ENCODE measurements around the gene MIER3.

The MIER3 gene

DNA sequence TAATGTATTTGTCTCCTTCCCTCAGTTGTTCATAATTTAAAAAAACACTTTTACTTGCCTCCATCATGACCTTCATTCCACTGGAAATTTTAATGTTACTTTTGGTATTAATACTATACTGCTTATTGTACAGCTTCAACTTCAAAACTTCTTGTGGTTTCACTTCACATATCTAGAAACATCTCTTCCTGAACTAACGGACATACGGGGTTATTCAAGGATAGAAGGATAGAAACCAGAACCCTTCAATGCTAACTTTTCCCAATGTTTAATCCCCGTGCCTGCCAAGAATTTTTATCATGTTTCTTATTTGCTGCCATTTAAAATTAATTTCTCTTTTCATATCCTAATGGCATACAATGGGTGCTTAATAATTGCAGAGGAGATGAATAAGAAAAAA, 78.9 kb downstream of the MIER3 start:
- Histone ChIP-seq H3K27me3 (ENCODE audit: control insufficient read depth in 1 of 2, insufficient read depth in 2 of 2, low read length in 2 of 2) (no peaks in the 10 kb centered on the region), H3K36me3 (ENCODE audit: control insufficient read depth in 1 of 2, insufficient read depth in 2 of 2, low read length in 2 of 2) (peaks cover 30 to 58% of the 10 kb centered on the region in 2 donors), H3K4me1 (ENCODE audit: control insufficient read depth in 1 of 2, insufficient read depth in 2 of 2, low read length in 2 of 2) (no peaks in the 10 kb centered on the region), H3K27ac (ENCODE audit: low read depth, low read length) (no peak overlapping the region), H3K9ac (ENCODE audit: low read depth in 1 of 2, low read length in 2 of 2) (no peak overlapping the region), H3K4me3 (ENCODE audit: low read depth in 1 of 2, low read length in 2 of 2) (no peak overlapping the region), H3K9me3 (ENCODE audit: control insufficient read depth in 1 of 2, low read length in 2 of 2) (no peaks in the 10 kb centered on the region)

DNA sequence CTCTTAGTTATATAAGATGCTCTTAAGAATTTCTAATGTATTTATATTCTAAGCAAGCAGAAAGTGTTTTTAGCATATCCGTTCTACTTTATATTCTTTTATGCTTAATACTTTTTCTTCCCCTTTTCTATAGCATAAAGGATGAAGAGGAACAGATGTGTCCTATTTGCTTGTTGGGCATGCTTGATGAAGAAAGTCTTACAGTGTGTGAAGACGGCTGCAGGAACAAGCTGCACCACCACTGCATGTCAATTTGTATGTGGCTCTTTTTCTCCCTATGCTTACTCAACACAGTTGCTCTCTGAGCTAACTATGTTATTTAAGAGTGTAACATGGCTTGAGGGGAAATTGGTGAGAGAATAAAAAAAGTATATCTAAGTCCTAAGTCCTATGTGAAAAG, 80.1 kb downstream of the MIER3 start:
- Histone ChIP-seq H3K4me1 (ENCODE audit: control insufficient read depth in 1 of 2, insufficient read depth in 2 of 2, low read length in 2 of 2) (no peaks in the 10 kb centered on the region), H3K27me3 (ENCODE audit: control insufficient read depth in 1 of 2, insufficient read depth in 2 of 2, low read length in 2 of 2) (no peaks in the 10 kb centered on the region), H3K9ac (ENCODE audit: low read depth in 1 of 2, low read length in 2 of 2) (no peak overlapping the region), H3K4me3 (ENCODE audit: low read depth in 1 of 2, low read length in 2 of 2) (no peak overlapping the region), H3K27ac (ENCODE audit: low read depth, low read length) (no peak overlapping the region), H3K36me3 (ENCODE audit: control insufficient read depth in 1 of 2, insufficient read depth in 2 of 2, low read length in 2 of 2) (peaks cover 21 to 56% of the 10 kb centered on the region in 2 donors), H3K9me3 (ENCODE audit: control insufficient read depth in 1 of 2, low read length in 2 of 2) (no peaks in the 10 kb centered on the region)
